HG03280 (cell line): ENCODE data around the gene SLC9A3.
"Not testable (repeated sequence)": the region's sequence is repeated elsewhere in the genome, so short reads cannot be mapped to it uniquely, and the experiment has no call there.

Experiments
- ATAC-seq: cut with Tn5 transposase; IDR thresholded peaks from one replicate; pipeline ENCODE4 v1.9.1; 2021; ENCODE audit warnings: mild to moderate bottlenecking, moderate library complexity; ENCODE audit not compliant: unreplicated experiment

Gene SLC9A3

GRCh38 chr5:524234-524972 is at the start of gene SLC9A3:
SLC9A3 (minus strand) TSS chr5:524449.
- no peak for ATAC-seq

GRCh38 chr5:573976-574375 is 49.7 kb upstream of the SLC9A3 start:
- ATAC-seq: no peak

- no peak for ATAC-seq
Measured at GRCh38 chr5:573206-573605, 49.0 kb upstream of the SLC9A3 start.

GRCh38 chr5:572398-573019 is 48.3 kb upstream of the SLC9A3 start:
- ATAC-seq: no peak

GRCh38 chr5:571791-572190 is 47.5 kb upstream of the SLC9A3 start:
- ATAC-seq: no peak

- ATAC-seq: no peak
Measured at GRCh38 chr5:570886-571285, 46.6 kb upstream of the SLC9A3 start.

GRCh38 chr5:570446-570845 is 46.2 kb upstream of the SLC9A3 start:
- ATAC-seq: no peak

- ATAC-seq: no peak
Measured at GRCh38 chr5:569868-570361, 45.7 kb upstream of the SLC9A3 start.

- no peak for ATAC-seq
Measured at GRCh38 chr5:569358-569867, 45.2 kb upstream of the SLC9A3 start.

GRCh38 chr5:568809-569208 is 44.6 kb upstream of the SLC9A3 start:
- no peak for ATAC-seq

- no peak for ATAC-seq
Measured at GRCh38 chr5:568061-568781, 44.0 kb upstream of the SLC9A3 start.

GRCh38 chr5:567664-568060 is 43.4 kb upstream of the SLC9A3 start:
- ATAC-seq: no peak

- no peak for ATAC-seq
Measured at GRCh38 chr5:566636-567309, 42.5 kb upstream of the SLC9A3 start.

- ATAC-seq: no peak
Measured at GRCh38 chr5:565782-566440, 41.7 kb upstream of the SLC9A3 start.

- ATAC-seq: no peak
Measured at GRCh38 chr5:561408-561807, 37.2 kb upstream of the SLC9A3 start.

GRCh38 chr5:560792-561166 is 36.5 kb upstream of the SLC9A3 start:
- no peak for ATAC-seq

GRCh38 chr5:558871-559503 is 34.7 kb upstream of the SLC9A3 start:
- no peak for ATAC-seq

GRCh38 chr5:558326-558725 is 34.1 kb upstream of the SLC9A3 start:
- ATAC-seq: no peak

GRCh38 chr5:557917-558316 is 33.7 kb upstream of the SLC9A3 start:
- ATAC-seq: not testable (repeated sequence)

GRCh38 chr5:556909-557441 is 32.7 kb upstream of the SLC9A3 start:
- no peak for ATAC-seq
